RCC 7860 (cell line): ENCODE data around the gene LRP8.

Experiments
- DNase-seq: peaks from one replicate; pipeline ENCODE4 v3.0.0-alpha.2; 2015; ENCODE audit warnings: low spot score
- FAIRE-seq: peaks from 2 replicates; lab custom pipeline; 2012; peaks lifted over from hg19 to GRCh38; lab: Jason Lieb, UNC

The LRP8 gene

GRCh38 chr1:53328009-53328461 is at the start of gene LRP8:
TSS of gene LRP8 (minus strand) at chr1:53328070. CDS start at chr1:53327912, 158 bp downstream.
- peak; percentile 37 for DNase-seq
- no peak for FAIRE-seq

DNA sequence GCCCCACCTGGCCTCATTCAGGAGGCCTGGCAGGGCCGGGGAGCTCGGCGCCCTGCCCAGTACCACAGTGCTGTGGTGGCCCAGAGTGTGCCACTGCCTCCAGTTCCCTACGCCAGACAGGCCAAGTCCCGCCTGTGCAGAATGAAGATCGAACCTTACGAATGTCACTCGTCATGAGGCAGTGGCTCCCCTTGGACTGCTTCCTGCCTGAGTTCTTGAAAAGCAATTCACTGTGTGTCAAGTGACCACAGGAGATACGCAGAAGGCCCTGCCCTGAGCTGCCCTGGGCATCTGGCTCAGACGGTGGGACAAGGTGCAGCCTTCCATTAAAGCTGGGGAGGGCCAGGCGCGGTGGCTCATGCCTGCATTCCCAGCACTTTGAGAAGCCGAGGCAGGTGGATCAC is 49.6 kb upstream of the LRP8 start:
- DNase-seq (no peak), FAIRE-seq (no peak)

DNA sequence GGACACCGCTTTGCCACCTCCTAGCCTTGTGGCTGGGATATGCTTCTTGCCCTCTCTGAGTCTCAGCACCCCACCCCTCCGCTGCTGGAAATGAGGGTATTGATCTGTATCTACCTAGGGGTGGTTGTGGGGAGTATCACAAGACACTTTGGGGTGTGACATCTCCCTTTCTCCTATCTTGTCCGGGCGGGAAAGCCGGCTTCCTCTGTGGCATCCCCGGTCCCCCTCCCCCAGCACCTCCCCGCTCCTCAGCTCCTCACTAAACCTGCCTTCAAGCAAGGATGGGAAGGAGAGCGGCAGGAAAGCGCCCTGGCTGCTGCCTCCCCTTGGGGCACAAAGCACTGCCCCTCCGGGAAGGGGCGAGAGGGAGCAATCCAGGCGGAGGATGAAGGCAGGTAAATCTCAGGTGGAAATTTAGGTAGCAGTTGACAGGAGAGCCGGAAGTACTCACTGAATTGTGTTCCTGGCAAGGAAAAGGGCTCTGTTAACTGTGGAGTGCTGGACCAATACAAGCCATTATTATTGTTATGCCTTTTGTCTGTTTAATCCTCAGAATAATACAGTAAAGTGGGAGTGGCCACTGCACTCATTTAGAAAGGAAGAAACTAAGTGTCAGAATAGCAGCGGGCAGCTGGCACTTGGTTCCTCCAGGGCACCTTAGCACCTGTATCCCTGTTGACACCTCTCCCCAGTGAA is 49.0 kb upstream of the LRP8 start:
- no peak for FAIRE-seq

DNA sequence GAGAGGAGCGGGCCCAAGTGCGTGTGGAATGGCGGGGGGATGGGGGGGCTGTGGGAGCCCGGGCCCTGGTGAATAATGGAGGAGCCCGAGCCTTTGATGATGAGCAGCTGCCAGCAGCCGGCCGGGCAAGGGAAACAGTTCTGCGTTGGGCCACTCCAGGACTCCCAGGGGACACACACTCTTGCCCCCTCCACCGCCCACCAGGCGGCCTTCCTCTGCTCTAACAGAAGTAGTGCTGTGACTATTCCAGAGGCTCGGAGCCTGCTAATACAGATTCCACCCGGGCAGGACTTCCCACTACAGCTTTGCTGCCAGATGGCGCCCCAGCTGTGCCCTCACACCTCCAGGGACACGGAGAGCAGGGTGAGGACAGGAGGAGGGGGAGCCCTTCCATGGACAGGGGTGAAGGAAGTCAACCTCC is 48.2 kb upstream of the LRP8 start:
- no peak for DNase-seq
- FAIRE-seq: no peak

More for the DNA sequence above, 49.0 kb upstream of the LRP8 start:
- DNase-seq: no peak

DNA sequence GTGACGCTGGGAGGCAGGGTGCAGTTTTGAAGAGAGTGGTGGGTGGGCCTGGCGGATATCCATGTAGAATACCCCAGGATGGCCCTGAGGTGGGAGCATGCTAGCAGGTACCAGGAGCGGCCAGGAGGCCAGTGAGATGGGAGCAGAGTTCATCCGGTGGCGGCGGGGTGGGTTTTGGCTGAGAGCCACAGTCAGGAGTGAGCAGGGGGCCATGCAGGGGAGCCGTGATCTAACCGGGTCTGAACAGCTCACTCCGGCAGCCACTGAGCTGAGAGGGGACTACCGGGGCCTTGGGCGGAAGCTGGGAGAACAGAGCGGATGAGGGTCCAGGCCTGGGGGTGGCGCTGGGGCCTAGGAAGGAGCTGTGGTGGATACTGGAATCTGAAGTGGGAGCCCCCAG is 47.6 kb upstream of the LRP8 start:
- DNase-seq: no peak
- FAIRE-seq: no peak

GRCh38 chr1:53373246-53373645 is 45.4 kb upstream of the LRP8 start:
- DNase-seq (no peak), FAIRE-seq (no peak)

- FAIRE-seq: no peak
- no peak for DNase-seq
Observed at GRCh38 chr1:53372501-53372951, 44.7 kb upstream of the LRP8 start.

DNA sequence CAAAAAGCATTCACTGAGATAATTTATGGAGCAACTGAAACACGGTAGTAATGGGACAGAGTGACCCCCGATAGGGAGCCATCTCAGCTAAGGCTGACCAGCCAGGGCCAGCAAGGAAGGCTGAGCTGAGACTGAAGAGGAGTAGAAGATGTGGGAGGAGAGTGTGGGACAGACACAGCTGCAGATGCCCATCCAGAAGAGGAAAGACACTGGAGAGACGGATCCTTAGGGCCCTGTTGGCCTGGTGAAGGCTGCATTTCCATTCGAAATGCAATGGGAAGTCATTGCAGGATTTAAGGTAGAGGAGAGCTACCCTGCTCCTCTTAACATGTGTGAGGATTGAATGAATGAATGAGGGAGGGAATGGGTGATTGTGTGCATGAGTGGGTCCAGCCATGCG is 44.0 kb upstream of the LRP8 start:
- FAIRE-seq: no peak
- DNase-seq: no peak

DNA sequence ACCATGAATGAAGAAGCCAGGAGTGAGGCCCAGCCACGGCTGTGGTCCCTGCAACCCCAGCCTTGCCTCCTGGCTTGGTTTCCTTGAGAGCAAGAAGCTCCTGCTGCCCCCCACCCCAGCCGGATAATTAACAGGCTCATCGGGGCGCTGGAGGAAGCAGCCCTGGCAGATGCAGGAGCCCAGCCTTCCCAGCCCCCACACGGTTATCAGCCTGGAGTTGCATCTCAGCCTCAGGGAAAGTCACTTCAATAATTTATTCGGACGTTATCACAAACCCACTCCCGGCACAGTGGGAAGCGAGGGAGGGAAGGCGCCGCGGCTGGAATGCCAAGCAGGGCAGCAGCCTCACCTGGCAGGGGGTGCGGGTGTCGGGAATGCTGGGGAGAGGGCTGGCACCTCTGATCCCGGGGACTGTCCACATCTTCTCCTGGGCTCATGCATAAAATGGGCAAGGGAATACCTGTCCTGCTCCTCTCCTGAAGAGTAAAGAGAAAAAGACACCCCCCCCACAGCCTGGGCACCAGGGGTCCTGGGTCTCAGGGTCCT is 43.3 kb upstream of the LRP8 start:
- DNase-seq (no peak), FAIRE-seq (no peak)

- no peak for DNase-seq
- no peak for FAIRE-seq
Observed at GRCh38 chr1:53370369-53370961, 42.6 kb upstream of the LRP8 start.

DNA sequence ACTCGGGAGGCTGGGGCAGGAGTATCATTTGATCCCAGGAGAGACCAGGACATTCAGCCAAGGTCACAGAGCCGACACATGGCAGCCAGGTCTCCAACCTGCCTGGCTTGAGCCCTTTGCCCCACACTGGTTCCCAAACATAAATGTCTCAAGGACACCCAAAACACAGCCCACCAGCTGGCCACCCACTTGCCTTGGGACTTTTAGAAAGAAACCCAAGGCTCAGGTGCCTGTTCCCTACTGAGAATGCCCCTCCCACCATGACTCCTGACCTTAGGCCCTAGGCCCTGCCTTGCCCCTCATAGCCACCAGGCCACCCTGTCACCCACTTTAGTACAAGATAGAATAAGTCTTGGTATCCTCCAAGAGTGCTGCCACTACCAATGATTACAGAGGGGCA is 41.9 kb upstream of the LRP8 start:
- no peak for FAIRE-seq

GRCh38 chr1:53369034-53369750 is 41.3 kb upstream of the LRP8 start:
- DNase-seq (no peak), FAIRE-seq (no peak)

More for the DNA sequence above, 41.9 kb upstream of the LRP8 start:
- no peak for DNase-seq

GRCh38 chr1:53368314-53369033 is 40.6 kb upstream of the LRP8 start:
- no peak for FAIRE-seq
- no peak for DNase-seq

GRCh38 chr1:53367503-53368313 is 39.8 kb upstream of the LRP8 start:
- no peak for FAIRE-seq
- DNase-seq: no peak

DNA sequence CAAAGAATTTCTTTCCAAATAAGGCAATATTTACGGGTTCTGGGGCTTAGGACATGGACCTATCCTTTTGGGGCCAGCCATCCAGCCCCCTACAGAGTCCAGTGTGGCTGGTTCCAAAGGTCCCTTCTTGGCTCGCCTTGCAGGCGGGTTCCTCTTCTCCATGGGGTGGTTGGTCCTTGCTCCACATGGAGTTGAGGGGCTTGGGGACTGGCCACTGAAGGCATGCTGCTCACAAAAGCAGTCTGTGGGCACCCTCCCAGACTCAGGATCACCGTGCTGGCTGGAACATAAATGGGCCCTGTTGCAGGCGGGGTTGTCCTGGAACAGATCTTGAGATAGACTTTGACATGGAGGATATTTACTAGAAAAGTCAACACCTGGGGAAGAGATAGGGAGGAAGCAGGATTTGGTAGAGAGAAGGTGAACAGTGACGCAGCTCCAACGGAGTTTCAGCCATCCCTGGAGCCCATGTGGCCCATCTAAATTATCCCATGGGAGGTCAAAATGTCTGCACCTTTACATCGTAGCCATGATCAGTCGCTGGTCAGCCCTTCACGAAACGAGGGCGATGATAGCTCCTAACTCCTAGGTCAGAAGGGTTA is 39.1 kb upstream of the LRP8 start:
- FAIRE-seq (no peak), DNase-seq (no peak)

DNA sequence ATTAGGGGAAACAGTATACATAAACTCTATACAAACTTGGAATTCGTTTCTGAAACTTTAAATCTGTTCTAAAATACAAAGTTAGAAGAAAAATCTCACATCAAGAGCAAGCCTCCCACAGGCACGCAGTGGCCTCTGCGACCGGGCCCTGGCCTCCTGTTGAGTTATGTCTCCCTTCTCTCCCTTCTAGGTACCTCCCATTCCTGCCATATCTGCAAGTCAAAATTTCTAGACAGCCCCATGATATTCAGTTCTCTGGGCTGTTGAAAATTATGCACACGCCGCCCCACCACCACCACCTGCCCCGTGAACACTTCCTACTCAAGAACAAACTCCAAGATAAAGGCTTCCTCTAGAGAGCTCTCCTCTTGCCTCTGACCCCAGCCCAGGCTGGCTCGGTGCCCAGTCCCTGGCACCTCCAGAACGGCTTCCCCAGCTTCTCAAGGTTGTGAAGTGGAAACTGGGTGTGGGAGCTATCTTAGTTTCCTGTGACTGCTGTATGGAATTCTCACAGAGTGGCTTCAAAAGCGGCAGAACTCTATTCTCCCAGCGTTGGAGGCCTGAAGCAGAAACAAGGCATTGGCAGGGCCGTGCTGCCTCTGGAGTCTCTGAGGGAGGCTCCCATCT is 37.7 kb upstream of the LRP8 start:
- DNase-seq: no peak

GRCh38 chr1:53362851-53363642 is 35.2 kb upstream of the LRP8 start:
- FAIRE-seq (no peak), DNase-seq (no peak)

More for the DNA sequence above, 37.7 kb upstream of the LRP8 start:
- FAIRE-seq: no peak

- DNase-seq: no peak
- FAIRE-seq: no peak
Observed at GRCh38 chr1:53362270-53362669, 34.4 kb upstream of the LRP8 start.
